GM12892 (cell line): ENCODE results near the gene KRTAP4-7.
"Not testable (repeated sequence)": the region's sequence is repeated elsewhere in the genome, so short reads cannot be mapped to it uniquely, and the experiment has no call there.

Experiments used
- POLR2A ChIP-seq: IDR thresholded peaks from 2 replicates; pipeline ENCODE4 v1.6.1; 2011; ENCODE audit warnings: low read depth, low read length, control low read depth
- POLR2AphosphoS5 ChIP-seq: IDR thresholded peaks from 2 replicates; pipeline ENCODE4 v1.6.1; 2011; ENCODE audit warnings: low read depth, low read length, control low read depth
- TAF1 ChIP-seq: IDR thresholded peaks from 2 replicates; pipeline ENCODE4 v1.6.1; 2011; ENCODE audit warnings: low read depth, mild to moderate bottlenecking, control low read depth, low read length, borderline replicate concordance

- TF ChIP-seq POLR2A, POLR2AphosphoS5, TAF1: not testable (repeated sequence)
These were observed 29.4 kb upstream of the KRTAP4-7 start for GRCh38 chr17:41054556-41054955.
